Loucy (cell line): ENCODE measurements around the gene PFAS.

Source experiments
- H2AFZ ChIP-seq: fragments of 200-600 bp; sonication (generic); 2 replicates; pipeline ENCODE4 v1.6.0; 2016; ENCODE audit warnings: antibody characterized with exemption, mild to moderate bottlenecking, low read length, moderate library complexity
- H3F3A ChIP-seq: fragments of 200-600 bp; 2 replicates; pipeline ENCODE4 v1.6.0; 2016; ENCODE audit warnings: antibody characterized with exemption, low read depth, mild to moderate bottlenecking
- H3K27me3 ChIP-seq: fragments of 200-600 bp; sonication (generic); 2 replicates; pipeline ENCODE4 v1.6.1; 2014; ENCODE audit warnings: low read length, mild to moderate bottlenecking; ENCODE audit not compliant: insufficient read depth, poor library complexity, severe bottlenecking
- H3K36me3 ChIP-seq: fragments of 200-600 bp; sonication (generic); 2 replicates; pipeline ENCODE4 v1.6.1; 2016; ENCODE audit warnings: low read length; ENCODE audit not compliant: insufficient read depth
- H3K4me1 ChIP-seq: fragments of 200-600 bp; sonication (generic); 2 replicates; pipeline ENCODE4 v1.5.1; 2014; ENCODE audit warnings: low read length, mild to moderate bottlenecking; ENCODE audit not compliant: insufficient read depth, poor library complexity, severe bottlenecking
- H3K4me2 ChIP-seq: fragments of 200-600 bp; sonication (generic); 2 replicates; pipeline ENCODE4 v1.6.0; 2014; ENCODE audit warnings: antibody characterized with exemption, low read length, low read depth, mild to moderate bottlenecking; ENCODE audit not compliant: poor library complexity, severe bottlenecking
- H3K4me3 ChIP-seq: fragments of 200-600 bp; sonication (generic); 2 replicates; pipeline ENCODE4 v1.5.1; 2014; ENCODE audit warnings: low read length, mild to moderate bottlenecking, mixed read lengths; ENCODE audit not compliant: poor library complexity, severe bottlenecking
- H3K79me2 ChIP-seq: fragments of 200-600 bp; sonication (generic); 2 replicates; pipeline ENCODE4 v1.6.1; 2014; ENCODE audit warnings: low read length; ENCODE audit not compliant: insufficient read depth
- H3K9ac ChIP-seq: fragments of 200-600 bp; sonication (generic); 2 replicates; pipeline ENCODE4 v1.6.0; 2014; ENCODE audit warnings: mild to moderate bottlenecking, low read depth, low read length, moderate library complexity; ENCODE audit not compliant: poor library complexity, severe bottlenecking
- H3K9me2 ChIP-seq: fragments of 200-600 bp; sonication (generic); replicated peaks from 2 replicates; pipeline ENCODE4 v1.6.1; 2016; ENCODE audit warnings: low read depth, low read length, mixed read lengths
- H3K9me3 ChIP-seq: fragments of 200-600 bp; sonication (generic); 2 replicates; pipeline ENCODE4 v1.6.1; 2014; ENCODE audit warnings: mild to moderate bottlenecking, antibody characterized with exemption, low read length, low read depth; ENCODE audit not compliant: insufficient read depth
- H4K20me1 ChIP-seq: fragments of 200-600 bp; sonication (generic); 2 replicates; pipeline ENCODE4 v1.6.0; 2014; ENCODE audit warnings: antibody characterized with exemption, low read length, mild to moderate bottlenecking; ENCODE audit not compliant: insufficient read depth, poor library complexity, severe bottlenecking
- CTCF ChIP-seq: fragments of 200-600 bp; sonication (generic); conservative IDR thresholded peaks from 2 replicates; pipeline ENCODE4 v1.5.1; 2014; ENCODE audit warnings: mild to moderate bottlenecking, antibody characterized with exemption, low read length
- EZH2phosphoT487 ChIP-seq: fragments of 200-600 bp; IDR thresholded peaks from 2 replicates; pipeline ENCODE4 v1.6.1; 2018; ENCODE audit warnings: antibody characterized with exemption, mild to moderate bottlenecking, moderate library complexity, borderline replicate concordance

PFAS gene

GRCh38 chr17:8288336-8289102 lies 39.4 kb downstream of the PFAS start, which contains the start of gene RANGRF:
RANGRF (plus strand) TSS chr17:8288670; CDS start chr17:8288789, 119 bp downstream.
- peak within 1 kb of the TSS; percentile 98 for H3K4me2 ChIP-seq
- H2AFZ ChIP-seq = peak within 1 kb of the TSS; percentile 98
- H3K79me2 ChIP-seq = peaks cover 39% of the 10 kb centered on the region
- no peaks in the 10 kb centered on the region for H3K9me2 ChIP-seq
- no peaks in the 10 kb centered on the region for H3K36me3 ChIP-seq
- H3K4me3 ChIP-seq = peak within 1 kb of the TSS; percentile 93
- H3K4me1 ChIP-seq = peaks cover 61% of the 10 kb centered on the region
- H4K20me1 ChIP-seq = no peaks in the 10 kb centered on the region
- peaks cover 2% of the 10 kb centered on the region; the same call in 1 of the 2 replicates for H3F3A ChIP-seq
- peak within 1 kb of the TSS; percentile 93 for H3K9ac ChIP-seq
- H3K9me3 ChIP-seq = no peaks in the 10 kb centered on the region
- TF ChIP-seq CTCF = no peak
- TF ChIP-seq EZH2phosphoT487 = no peak
- H3K27me3 ChIP-seq = no peaks in the 10 kb centered on the region

- TF ChIP-seq EZH2phosphoT487 (no peak), CTCF (no peak)
- Histone ChIP-seq H3K36me3 (no peaks in the 10 kb centered on the region), H3K27me3 (no peaks in the 10 kb centered on the region), H3K4me1 (peaks cover 57% of the 10 kb centered on the region), H3F3A (no peaks in the 10 kb centered on the region), H3K79me2 (peaks cover 40% of the 10 kb centered on the region), H3K9ac (peak overlapping the region; percentile 93), H3K9me2 (no peaks in the 10 kb centered on the region), H3K9me3 (no peaks in the 10 kb centered on the region), H3K4me2 (peak overlapping the region; percentile 98), H2AFZ (peak overlapping the region; percentile 98), H4K20me1 (no peaks in the 10 kb centered on the region), H3K4me3 (peak overlapping the region; percentile 93)
These were observed 40.0 kb downstream of the PFAS start for GRCh38 chr17:8289103-8289397.

DNA sequence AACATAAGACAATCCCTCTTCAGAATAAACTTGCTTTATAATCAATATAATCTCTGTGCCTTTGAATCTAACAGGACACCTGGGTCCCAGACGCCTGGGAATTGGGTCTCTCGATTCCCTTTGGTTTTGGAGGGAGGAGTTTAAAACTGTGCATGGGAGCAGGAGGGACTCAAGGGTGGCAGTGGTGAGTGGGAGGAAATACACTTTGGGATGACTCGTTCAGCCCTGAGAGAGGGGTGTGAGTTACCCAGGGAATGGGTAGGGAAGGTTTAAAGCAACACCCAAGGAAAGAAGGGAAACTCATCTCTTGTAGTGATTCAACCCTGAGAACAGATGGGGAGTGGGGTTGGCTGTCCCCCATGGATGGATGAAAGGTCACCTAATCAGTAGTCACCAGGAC lies 41.0 kb downstream of the PFAS start:
- Histone ChIP-seq H3K79me2 (peaks cover 50% of the 10 kb centered on the region), H4K20me1 (no peaks in the 10 kb centered on the region), H3K9me2 (no peaks in the 10 kb centered on the region), H3F3A (no peaks in the 10 kb centered on the region), H3K4me1 (peaks cover 57% of the 10 kb centered on the region), H3K4me3 (peak overlapping the region; percentile 93), H3K9me3 (no peaks in the 10 kb centered on the region), H3K4me2 (peak overlapping the region; percentile 98), H2AFZ (no peak overlapping the region), H3K36me3 (no peaks in the 10 kb centered on the region), H3K27me3 (no peaks in the 10 kb centered on the region), H3K9ac (peak overlapping the region; percentile 93)
- no peak for TF ChIP-seq EZH2phosphoT487
- TF ChIP-seq CTCF = no peak
